A549 (cell line): Measurements from ENCODE around the gene FAM32A.

Experiments used
- CEBPB ChIP-seq, 2 experiments: fragments of >200 bp in 1 of 2; sonication (Bioruptor Twin) in 1 of 2; formaldehyde crosslinking in 1 of 2; IDR thresholded peaks; 2 replicates each; pipeline ENCODE4 v1.6.1; 2012 to 2016
- CHD2 ChIP-seq: fragments of 150-350 bp; IDR thresholded peaks from 2 replicates; pipeline ENCODE4 v1.6.1; 2014; ENCODE audit warnings: low read length; ENCODE audit not compliant: partially characterized antibody
- CTCF ChIP-seq: fragments of >200 bp; sonication (Bioruptor Twin); formaldehyde crosslinking; IDR thresholded peaks from 3 replicates; pipeline ENCODE4 v1.5.1; 2016
- FOSB ChIP-seq: fragments of 250-450 bp; sonication (Bioruptor Pico); IDR thresholded peaks from 2 replicates; pipeline ENCODE4 v1.5.0; 2020; ENCODE audit warnings: mild to moderate bottlenecking, moderate library complexity
- JUNB ChIP-seq: fragments of >200 bp; sonication (Bioruptor Twin); formaldehyde crosslinking; IDR thresholded peaks from 2 replicates; pipeline ENCODE4 v1.6.1; 2016
- KDM1A ChIP-seq: fragments of 200-600 bp; sonication (generic); IDR thresholded peaks from 2 replicates; pipeline ENCODE4 v1.6.1; 2016; ENCODE audit warnings: low read depth, mild to moderate bottlenecking
- MAFK ChIP-seq: fragments of 450-650 bp; IDR thresholded peaks from 2 replicates; pipeline ENCODE4 v1.6.1; 2014; ENCODE audit not compliant: partially characterized antibody
- MAZ ChIP-seq: fragments of 150-350 bp; IDR thresholded peaks from 2 replicates; pipeline ENCODE4 v1.6.1; 2014; ENCODE audit warnings: antibody characterized with exemption, low read depth, low read length, borderline replicate concordance
- MYC ChIP-seq: IDR thresholded peaks from 2 replicates; pipeline ENCODE4 v1.6.1; 2012; ENCODE audit warnings: mild to moderate bottlenecking, inconsistent platforms, low read length, improper control_type of control experiment, borderline replicate concordance
- POLR2A ChIP-seq: IDR thresholded peaks from 2 replicates; pipeline ENCODE4 v1.6.1; 2012; ENCODE audit warnings: mild to moderate bottlenecking, low read length

GRCh38 chr19:16135430-16136127 lies 49.6 kb upstream of the FAM32A start:
- TF ChIP-seq MAFK: no peak
- no peak for TF ChIP-seq CTCF
- no peak for TF ChIP-seq KDM1A
- no peak for TF ChIP-seq MYC
- TF ChIP-seq FOSB (CRISPR knock-in tag): no peak
- no peak for TF ChIP-seq JUNB
- no peak for TF ChIP-seq POLR2A
- TF ChIP-seq MAZ: no peak
- TF ChIP-seq CEBPB (IDR thresholded peaks at IDR 0.05): no peak
- TF ChIP-seq CHD2: no peak
